NCI-H2107 treated with DMSO at 0.1 percent for 48 hours (cell line): ENCODE measurements around the gene PNMA6E.

Experiments used
- DNase-seq: peaks from one replicate; lab custom pipeline; 2025; ENCODE audit not compliant: unreplicated experiment; lab: John Stamatoyannopoulos, UW

PNMA6E gene

GRCh38 chrX:153401133-153401764, at the start of gene PNMA6E:
PNMA6E (minus strand) TSS chrX:153401350; CDS start chrX:153398849, 2,501 bp downstream.
- DNase-seq: no peak

GRCh38 chrX:153450949-153451277, 49.8 kb upstream of the PNMA6E start:
- DNase-seq: no peak

DNA sequence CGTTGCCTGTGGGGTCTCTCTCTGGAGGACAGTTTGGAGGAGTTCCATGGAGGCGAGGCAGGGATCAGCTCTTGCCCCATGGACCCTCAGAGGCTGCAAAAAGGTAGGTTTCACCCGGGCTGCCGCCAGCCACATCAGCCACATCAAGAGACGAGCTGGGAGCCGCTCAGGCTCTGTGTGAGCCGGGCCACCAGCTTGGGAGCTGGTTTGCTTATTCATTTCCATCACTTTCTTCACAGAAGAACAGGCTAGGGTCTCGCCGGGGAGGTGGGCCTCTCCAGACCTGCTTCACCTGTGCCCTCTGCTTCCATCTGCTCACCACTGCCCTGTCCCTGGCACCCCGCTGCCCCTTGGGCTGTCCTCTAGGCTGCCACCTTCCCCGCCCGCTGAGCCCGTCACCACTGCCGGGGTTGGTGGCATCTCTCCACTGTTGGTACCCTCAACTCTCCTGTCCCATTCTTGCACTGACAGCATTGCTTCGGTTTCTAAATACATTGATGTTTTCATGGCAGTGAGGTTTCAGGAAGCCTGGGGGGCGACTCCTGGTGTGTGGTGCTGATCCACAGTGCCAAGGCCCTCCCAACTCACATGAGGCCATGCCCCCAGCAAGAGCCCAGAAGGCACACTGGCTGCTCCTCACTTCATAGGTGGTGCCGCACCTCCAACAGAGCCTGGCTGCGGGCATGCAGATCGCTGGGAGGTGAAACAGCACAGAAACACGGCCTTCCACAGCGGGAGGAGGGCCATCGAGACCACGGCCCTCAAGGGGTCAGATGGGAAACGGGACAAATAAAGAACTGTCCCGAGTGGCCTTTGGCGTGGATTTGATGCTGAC, 49.2 kb upstream of the PNMA6E start:
- DNase-seq: no peak

GRCh38 chrX:153449368-153450113, 48.4 kb upstream of the PNMA6E start:
- no peak for DNase-seq

DNA sequence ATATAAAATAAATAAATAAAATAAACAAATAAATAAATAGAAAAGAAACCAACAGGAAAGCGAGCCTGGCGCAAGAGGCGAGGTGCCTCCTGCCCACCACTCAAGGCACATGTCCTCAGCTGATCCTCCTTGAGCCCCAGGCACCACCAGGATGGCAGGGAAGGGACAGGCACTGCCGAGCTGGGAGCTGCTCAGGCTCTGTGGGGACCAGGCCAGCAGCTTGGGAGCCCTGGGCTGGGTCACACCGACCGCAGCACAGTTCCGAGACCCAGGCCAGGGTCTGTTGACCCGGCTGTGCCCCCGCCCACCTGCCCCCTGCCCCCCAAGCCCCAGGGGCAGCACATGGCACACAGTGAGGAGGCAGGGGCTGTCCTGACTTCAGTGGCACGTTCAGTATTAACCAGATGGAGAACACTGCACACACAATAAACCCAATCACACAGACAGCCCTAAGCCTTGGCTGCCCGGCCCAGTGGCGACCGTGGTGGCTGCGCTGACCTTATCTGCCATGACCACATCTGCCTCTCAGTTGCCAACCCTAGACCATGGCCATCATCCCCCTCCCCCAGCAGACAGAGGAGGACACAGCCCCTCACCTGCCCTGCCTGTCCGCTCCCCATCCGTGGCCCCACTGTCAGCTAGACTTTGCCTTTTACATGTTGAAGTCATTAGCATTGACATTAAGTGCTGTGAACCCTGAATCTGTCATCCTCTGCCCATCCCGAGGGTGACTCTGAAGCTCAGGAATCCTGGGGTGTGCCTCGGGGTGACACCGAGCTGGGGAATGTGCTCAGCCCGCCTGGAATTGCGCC, 47.6 kb upstream of the PNMA6E start:
- DNase-seq: no peak

DNA sequence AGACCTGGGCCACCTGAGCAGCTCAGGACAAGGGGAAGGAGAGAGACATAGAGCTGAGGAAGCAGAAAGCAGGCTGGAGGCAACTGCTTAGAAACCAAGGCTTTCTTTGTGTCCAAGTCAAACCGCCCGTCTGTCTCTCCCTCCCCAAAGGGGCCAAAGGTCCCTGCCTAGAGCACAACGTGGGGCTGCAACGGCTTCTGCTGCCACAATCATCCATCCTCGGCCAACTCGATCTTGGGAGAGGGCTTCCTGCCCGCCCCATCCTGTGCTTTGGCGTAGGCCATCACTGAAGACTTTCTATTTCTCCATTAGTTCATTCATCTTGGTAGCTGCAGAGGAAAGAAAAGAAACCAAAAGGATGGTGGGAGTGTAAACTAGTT, 46.4 kb upstream of the PNMA6E start:
- DNase-seq: no peak

DNA sequence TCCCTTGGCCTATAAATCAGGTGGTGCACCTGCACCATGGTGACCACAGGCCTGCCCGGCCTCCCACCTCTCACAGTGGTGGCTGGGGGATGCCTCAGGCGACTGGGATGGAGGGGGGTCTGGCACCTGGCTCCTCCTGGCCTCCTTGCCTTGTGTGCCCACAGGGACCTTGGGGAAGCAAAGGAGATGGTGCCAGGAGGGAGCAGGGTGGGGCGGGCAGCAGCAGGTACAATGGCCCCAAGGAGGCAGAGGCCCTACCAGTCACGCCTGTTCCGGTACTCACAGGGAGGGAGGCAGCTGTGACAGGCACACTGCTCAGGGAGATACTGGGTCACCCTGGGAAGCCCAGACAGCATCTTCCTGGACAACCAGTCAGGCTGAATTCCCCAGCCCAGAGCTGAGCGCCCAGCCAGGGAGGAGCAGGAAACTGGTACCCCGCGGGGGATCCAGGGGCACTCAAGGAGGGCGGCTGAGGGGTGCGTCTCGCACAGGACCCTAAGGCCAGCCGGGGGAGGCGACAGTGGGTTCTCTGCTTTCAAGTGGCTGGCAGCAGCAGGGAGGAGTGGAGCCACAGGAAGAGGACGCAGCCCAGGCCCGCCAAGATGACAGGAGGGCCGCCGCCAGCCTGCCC, 45.9 kb upstream of the PNMA6E start:
- DNase-seq: no peak

DNA sequence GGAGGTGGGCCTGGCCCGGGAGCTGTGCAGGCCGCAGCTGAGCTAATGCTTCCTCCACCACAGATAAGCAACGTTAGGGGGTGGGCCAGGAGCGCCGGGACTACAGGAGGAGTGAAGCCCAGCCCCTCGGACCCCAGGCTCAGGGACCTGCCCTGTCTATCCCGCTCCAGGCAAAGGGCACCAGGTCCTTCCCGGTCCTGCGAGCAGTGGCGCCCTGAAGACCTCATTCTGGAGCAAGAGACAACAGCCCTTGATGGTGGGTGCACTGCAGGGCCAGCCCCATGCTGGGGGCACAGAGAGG, 45.4 kb upstream of the PNMA6E start:
- DNase-seq: no peak

DNA sequence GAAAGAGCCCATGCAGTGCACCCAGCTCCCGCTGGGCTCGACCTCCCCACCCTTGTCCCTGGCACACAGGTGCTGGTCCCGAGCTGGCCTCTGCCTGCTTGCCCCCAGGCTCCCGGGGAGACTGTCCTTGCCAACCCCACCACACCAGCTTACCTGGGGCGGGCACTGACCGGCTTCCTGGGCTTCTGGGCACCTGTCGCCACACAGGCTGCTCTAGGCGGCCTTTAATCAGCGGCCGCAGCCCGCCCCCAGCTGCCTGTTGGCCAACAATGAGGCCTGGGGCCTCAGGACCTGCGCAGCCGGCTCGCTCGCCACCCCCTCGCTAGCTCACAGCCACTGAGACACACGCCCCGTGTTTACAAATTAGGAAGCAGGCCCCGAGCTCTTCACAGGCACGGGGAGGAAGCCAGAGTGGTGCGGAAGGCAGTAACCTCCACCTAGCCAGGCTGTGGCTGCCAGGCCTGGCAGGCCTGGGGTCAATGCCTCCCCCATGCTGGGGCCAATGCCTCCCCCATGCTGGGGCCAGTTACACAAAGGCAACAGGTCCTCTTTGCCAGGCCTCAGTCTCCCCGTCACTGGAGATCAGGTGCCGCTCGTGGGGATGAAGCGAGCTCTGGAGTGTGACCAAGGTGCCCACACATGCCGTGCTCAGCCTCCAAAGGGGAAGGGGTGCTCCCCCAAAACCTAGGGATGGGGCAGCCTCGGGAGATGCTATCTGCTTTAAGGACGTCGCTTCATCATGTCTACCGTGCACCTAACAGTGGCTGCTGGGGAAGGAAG, 44.9 kb upstream of the PNMA6E start, which contains the start of gene TREX2:
TSS of gene TREX2 (minus strand) at position 201 of the 780 bp plus-strand sequence. CDS start 626 bp downstream, outside the sequence.
- DNase-seq: no peak

GRCh38 chrX:153445106-153445855, 44.1 kb upstream of the PNMA6E start:
- DNase-seq: no peak

- no peak for DNase-seq
Observed at GRCh38 chrX:153444333-153445011, 43.3 kb upstream of the PNMA6E start.

- DNase-seq: no peak
Observed at GRCh38 chrX:153443476-153444332, 42.6 kb upstream of the PNMA6E start.

DNA sequence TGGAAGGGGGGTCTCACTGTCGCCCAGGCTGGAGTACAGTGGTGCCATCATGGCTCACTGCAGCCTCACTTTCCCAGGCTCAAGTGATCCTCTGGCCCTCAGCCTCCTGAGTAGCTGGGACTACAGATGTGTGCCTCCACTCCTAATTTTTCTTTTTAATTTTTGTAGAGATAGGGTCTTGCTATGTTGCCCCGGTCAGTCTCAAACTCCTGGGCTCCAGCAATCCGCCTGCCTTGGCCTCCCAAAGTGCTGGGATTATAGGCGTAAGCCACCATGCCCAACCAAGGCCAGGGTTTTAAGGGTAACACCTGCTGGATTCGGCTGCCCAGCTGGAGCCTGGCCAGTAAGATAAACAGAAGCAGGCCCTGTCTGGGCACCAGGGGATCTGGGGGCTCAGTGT, 41.3 kb upstream of the PNMA6E start:
- DNase-seq: no peak

GRCh38 chrX:153441981-153442380, 40.8 kb upstream of the PNMA6E start:
- DNase-seq: no peak

GRCh38 chrX:153441296-153441695, 40.1 kb upstream of the PNMA6E start:
- DNase-seq: no peak

DNA sequence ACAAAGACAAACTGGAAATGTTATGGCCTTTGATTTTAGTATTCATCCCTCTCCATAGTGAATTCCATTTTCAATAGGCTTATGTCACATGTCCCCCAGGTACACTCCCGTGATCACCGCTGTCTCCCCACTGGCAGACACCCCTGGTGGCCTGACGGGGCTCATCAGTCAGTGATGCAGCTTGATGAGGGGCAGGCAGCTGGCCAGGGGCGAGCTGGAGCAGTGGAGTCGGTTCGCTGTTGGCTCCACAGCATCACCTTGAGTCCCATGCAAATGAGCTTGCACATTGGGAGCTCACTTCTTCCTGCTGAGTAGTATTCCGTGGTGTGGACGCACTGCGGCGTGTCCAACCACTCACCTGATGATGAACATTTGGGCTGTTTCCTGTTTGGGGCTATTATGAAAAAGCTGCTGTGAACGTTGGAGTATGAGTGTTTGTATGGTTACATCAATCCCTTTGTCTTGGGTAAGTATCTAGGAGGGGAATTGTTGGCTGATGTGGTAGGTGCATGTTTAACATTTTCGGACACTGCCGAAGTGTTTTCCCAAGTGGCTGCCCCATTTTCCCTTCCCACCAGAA, 39.5 kb upstream of the PNMA6E start:
- DNase-seq: peak; percentile 19

GRCh38 chrX:153439977-153440376, 38.8 kb upstream of the PNMA6E start:
- no peak for DNase-seq
